A549 treated with Hydrocortisone at 1 μM for 4 hours (cell line): ENCODE measurements around the gene LCMT1. TPM values are rescaled to one million over a fixed set of nuclear protein-coding genes. Genes with fewer than 3 reads are reported as not detected.

Source experiments
- total RNA-seq: library from RNA; stranded (reverse); fragments of 200-300 nt; extraction: Qiagen RNA extraction; gene quantifications from 5 replicates; pipeline ENCODE4 v1.2.3, GENCODE V29; 2022

The LCMT1 gene
- 37.5 to 45.4 TPM (median 38.9 TPM) in 5 replicates for total RNA-seq

DNA sequence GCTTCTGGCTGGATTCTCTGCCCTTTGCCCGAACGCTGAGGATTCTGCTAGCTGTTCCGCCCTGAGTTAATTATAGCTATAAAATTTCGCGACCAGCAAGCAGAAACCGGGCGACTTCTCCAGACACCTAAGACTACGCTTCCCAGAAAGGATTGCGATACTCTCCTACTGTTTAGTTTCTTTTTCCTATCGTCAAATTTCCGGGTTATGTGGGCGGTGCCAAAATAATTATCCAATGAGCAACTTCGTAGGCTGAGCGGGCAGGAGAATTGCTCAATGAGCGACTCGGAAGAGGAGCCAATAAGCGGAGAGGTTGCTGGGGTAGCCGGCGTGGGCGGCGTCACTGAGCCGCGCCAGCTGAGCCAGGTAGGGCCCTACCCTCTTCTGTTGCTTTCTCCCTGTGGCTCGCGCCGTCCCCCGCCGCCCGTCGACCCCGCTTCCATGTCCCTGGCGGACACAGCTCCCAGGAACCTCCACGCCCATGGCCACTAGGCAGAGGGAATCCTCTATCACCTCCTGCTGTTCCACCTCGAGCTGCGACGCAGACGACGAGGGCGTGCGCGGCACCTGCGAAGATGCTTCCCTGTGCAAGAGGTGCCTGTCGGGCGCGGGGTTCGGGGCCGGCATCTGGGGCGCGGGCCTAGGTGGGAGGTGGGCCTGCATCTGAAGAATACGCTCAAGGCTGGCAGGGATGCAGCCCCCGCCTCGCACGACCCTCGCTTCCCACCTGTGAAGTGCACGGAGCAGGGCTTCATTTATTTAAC, at the start of gene LCMT1:
Gene LCMT1, plus strand, starts transcription at position 340 of the 764 bp plus-strand sequence. Its CDS starts 142 bp downstream, at position 482.

Other genes starting within 250 kb of the LCMT1 start
- gene ARHGAP17, start 96.4 kb upstream of the LCMT1 start, total RNA-seq: 64.0 to 75.9 TPM (median 69.7 TPM) in 5 replicates
- gene AQP8, start 105.2 kb downstream of the LCMT1 start, total RNA-seq: 0.06 TPM in 1 of 5 replicates, not detected in the others
- gene ZKSCAN2, start 146.1 kb downstream of the LCMT1 start, total RNA-seq: 1.8 to 2.9 TPM (median 2.3 TPM) in 5 replicates